Breast epithelium (tissue), 4 donors: ENCODE measurements around the gene HSP90AB1. TPM values are rescaled to one million over a fixed set of nuclear protein-coding genes. Genes with fewer than 3 reads are reported as not detected.

Experiments used
- DNase-seq, 2 donors: peaks; one replicate each; pipeline ENCODE4 v3.0.0-alpha.2; 2019; ENCODE audit warnings: low spot score in 2 of 2
- H3K27ac ChIP-seq, 2 donors: fragments of 200-600 bp; sonication (generic) in 1 of 2; one replicate each; pipeline ENCODE4 v1.5.1; 2016 to 2019; ENCODE audit warnings: mild to moderate bottlenecking in 1 of 2
- H3K27me3 ChIP-seq, 2 donors: fragments of 200-600 bp; sonication (generic) in 1 of 2; one replicate each; pipeline versions ENCODE4 v1.5.1 to v1.6.0; 2017 to 2019; ENCODE audit warnings: control low read depth in 1 of 2, mild to moderate bottlenecking in 1 of 2
- H3K36me3 ChIP-seq: fragments of 200-600 bp; one replicate; pipeline ENCODE4 v1.5.1; 2019
- H3K4me1 ChIP-seq, 2 donors: fragments of 200-600 bp; sonication (generic); one replicate each; pipeline ENCODE4 v1.5.1; 2016 to 2019; ENCODE audit warnings: control low read depth in 1 of 2
- H3K4me3 ChIP-seq, 3 donors: fragments of 200-600 bp; sonication (generic); 1 replicate in 2 of 3; 2 replicates in 1 of 3; pipeline ENCODE4 v1.5.1; 2016 to 2019; ENCODE audit warnings: mild to moderate bottlenecking in 3 of 3, moderate library complexity in 2 of 3
- H3K9me3 ChIP-seq, 2 donors: fragments of 200-600 bp; sonication (generic) in 1 of 2; one replicate each; pipeline ENCODE4 v1.5.1; 2016 to 2019; ENCODE audit warnings: control low read depth in 1 of 2
- POLR2A ChIP-seq: fragments of 450-650 bp; IDR thresholded peaks from one replicate; pipeline ENCODE4 v1.6.1; 2016; ENCODE audit warnings: antibody characterized with exemption, mild to moderate bottlenecking, moderate library complexity
- POLR2AphosphoS5 ChIP-seq, 3 donors: sonication (generic); formaldehyde crosslinking; IDR thresholded peaks; one replicate each; pipeline ENCODE4 v1.6.1; 2017; ENCODE audit warnings: antibody characterized with exemption in 3 of 3
- intact Hi-C: fragments of 100-400 bp; cut with DNase I; formaldehyde crosslinking; loops from one replicate; pipeline ENCODE4 v1.15.1; 2023; ENCODE audit warnings: low total_unique reads
- total RNA-seq, 3 donors: library from RNA; depleted of rRNA; stranded (reverse); fragments of >200 nt; gene quantifications; one replicate each; pipeline ENCODE4 v1.1.0, GENCODE V29; 2016
- TF ChIP-seq, protein P1 (sequence below), 3 donors: fragments of 450-650 bp; IDR thresholded peaks; one replicate each; pipeline ENCODE4 v1.5.1; 2016 to 2017; ENCODE audit warnings: antibody characterized with exemption in 3 of 3, mild to moderate bottlenecking in 3 of 3, moderate library complexity in 3 of 3

Gene HSP90AB1
- total RNA-seq, 3 donors from 2014 or later = 643 to 810 (median 662) TPM

- TF ChIP-seq, protein P1, sequence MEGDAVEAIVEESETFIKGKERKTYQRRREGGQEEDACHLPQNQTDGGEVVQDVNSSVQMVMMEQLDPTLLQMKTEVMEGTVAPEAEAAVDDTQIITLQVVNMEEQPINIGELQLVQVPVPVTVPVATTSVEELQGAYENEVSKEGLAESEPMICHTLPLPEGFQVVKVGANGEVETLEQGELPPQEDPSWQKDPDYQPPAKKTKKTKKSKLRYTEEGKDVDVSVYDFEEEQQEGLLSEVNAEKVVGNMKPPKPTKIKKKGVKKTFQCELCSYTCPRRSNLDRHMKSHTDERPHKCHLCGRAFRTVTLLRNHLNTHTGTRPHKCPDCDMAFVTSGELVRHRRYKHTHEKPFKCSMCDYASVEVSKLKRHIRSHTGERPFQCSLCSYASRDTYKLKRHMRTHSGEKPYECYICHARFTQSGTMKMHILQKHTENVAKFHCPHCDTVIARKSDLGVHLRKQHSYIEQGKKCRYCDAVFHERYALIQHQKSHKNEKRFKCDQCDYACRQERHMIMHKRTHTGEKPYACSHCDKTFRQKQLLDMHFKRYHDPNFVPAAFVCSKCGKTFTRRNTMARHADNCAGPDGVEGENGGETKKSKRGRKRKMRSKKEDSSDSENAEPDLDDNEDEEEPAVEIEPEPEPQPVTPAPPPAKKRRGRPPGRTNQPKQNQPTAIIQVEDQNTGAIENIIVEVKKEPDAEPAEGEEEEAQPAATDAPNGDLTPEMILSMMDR (IDR thresholded peaks at IDR 0.05) = no peak
- TF ChIP-seq POLR2A = no peak
- TF ChIP-seq POLR2AphosphoS5 (IDR thresholded peaks at IDR 0.05) = no peak
- intact Hi-C loops = no loop called here
- H3K36me3 ChIP-seq = no peaks in the 10 kb centered on the region
- H3K4me3 ChIP-seq = no peak overlapping the region
- peaks cover 0 to 5% of the 10 kb centered on the region in 2 donors for H3K4me1 ChIP-seq
- H3K27me3 ChIP-seq = peaks cover 0 to 18% of the 10 kb centered on the region in 2 donors
- H3K27ac ChIP-seq = no peak overlapping the region
- H3K9me3 ChIP-seq = no peaks in the 10 kb centered on the region
- no peak for DNase-seq
These were observed 53.5 kb downstream of the HSP90AB1 start for GRCh38 chr6:44300292-44300823.

DNA sequence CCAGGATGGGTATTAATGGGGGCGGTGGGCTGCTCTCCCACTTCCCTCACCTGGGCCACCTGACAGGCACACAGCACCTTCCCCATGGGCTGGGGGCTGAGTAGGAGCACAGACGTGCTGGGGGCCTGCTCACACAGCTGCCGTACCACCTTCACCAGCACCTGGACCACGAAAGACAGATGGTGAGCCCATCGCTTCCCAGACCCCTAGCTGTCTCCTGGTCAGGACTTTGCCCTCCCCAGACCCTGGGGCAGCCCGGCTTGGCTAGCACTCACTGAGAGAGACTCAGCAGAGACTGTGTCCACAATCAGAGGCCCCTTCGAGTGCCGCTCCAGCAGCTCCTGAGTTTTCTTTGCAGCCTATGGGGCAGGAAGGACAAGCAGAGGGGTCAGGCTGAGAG, 54.2 kb downstream of the HSP90AB1 start:
- peaks cover 0 to 11% of the 10 kb centered on the region in 2 donors for H3K27me3 ChIP-seq
- no peak overlapping the region for H3K27ac ChIP-seq
- H3K9me3 ChIP-seq = no peaks in the 10 kb centered on the region
- no peaks in the 10 kb centered on the region for H3K36me3 ChIP-seq
- peaks cover 0 to 5% of the 10 kb centered on the region in 2 donors for H3K4me1 ChIP-seq
- no peak for DNase-seq
- no peak overlapping the region for H3K4me3 ChIP-seq
- intact Hi-C loops = no loop called here
- TF ChIP-seq POLR2AphosphoS5 (IDR thresholded peaks at IDR 0.05) = no peak
- no peak for TF ChIP-seq POLR2A
- TF ChIP-seq, protein P1 (IDR thresholded peaks at IDR 0.05) = no peak

- TF ChIP-seq POLR2A = no peak
- TF ChIP-seq, protein P1 (IDR thresholded peaks at IDR 0.05) = no peak
- no peak for TF ChIP-seq POLR2AphosphoS5 (IDR thresholded peaks at IDR 0.05)
- intact Hi-C loops = no loop called here
These were observed 55.1 kb downstream of the HSP90AB1 start for GRCh38 chr6:44301782-44302564.

GRCh38 chr6:44302856-44303255, 56.0 kb downstream of the HSP90AB1 start:
- Histone ChIP-seq H3K27ac (no peak overlapping the region), H3K27me3 (no peaks in the 10 kb centered on the region), H3K36me3 (no peaks in the 10 kb centered on the region), H3K9me3 (no peaks in the 10 kb centered on the region), H3K4me1 (no peaks in the 10 kb centered on the region), H3K4me3 (no peak overlapping the region)
- intact Hi-C loops = no loop called here
- DNase-seq = no peak
- TF ChIP-seq POLR2A = no peak
- no peak for TF ChIP-seq POLR2AphosphoS5 (IDR thresholded peaks at IDR 0.05)

More at GRCh38 chr6:44301782-44302564, 55.1 kb downstream of the HSP90AB1 start:
- H3K27ac ChIP-seq = no peak overlapping the region
- H3K4me3 ChIP-seq = no peak overlapping the region
- H3K4me1 ChIP-seq = peaks cover 0 to 5% of the 10 kb centered on the region in 2 donors
- peaks cover 0 to 4% of the 10 kb centered on the region in 2 donors for H3K27me3 ChIP-seq
- H3K9me3 ChIP-seq = no peaks in the 10 kb centered on the region
- no peaks in the 10 kb centered on the region for H3K36me3 ChIP-seq
- no peak for DNase-seq

Other genes with a start within 250 kb of the HSP90AB1 start
- gene MRPL14, start 119.6 kb upstream of the HSP90AB1 start, total RNA-seq = 10 to 100 TPM; 24.6 to 55.7 (median 30.4) TPM
- gene TMEM63B, start 119.5 kb upstream of the HSP90AB1 start, total RNA-seq = 10 to 100 TPM; 16.7 to 21.8 (median 18.9) TPM
- gene CAPN11, start 88.3 kb upstream of the HSP90AB1 start, total RNA-seq = 1 to 10 TPM; 1.1 to 3.8 (median 2.9) TPM
- gene MYMX, start 30.2 kb upstream of the HSP90AB1 start, total RNA-seq = 1 to 10 TPM in 2 of 3 donors, under 1 TPM in 1; 0.88 to 3.4 (median 2.9) TPM
- gene SLC29A1, start 23.5 kb upstream of the HSP90AB1 start, total RNA-seq = 100 to 1,000 TPM; 106 to 140 (median 110) TPM
- 10 to 100 TPM; 32.8 to 50.5 (median 38.1) TPM for gene SLC35B2, start 10.4 kb downstream of the HSP90AB1 start, total RNA-seq
- 10 to 100 TPM in 2 of 3 donors, 1 to 10 TPM in 1; 4.0 to 25.9 (median 14.4) TPM for gene NFKBIE, start 18.4 kb downstream of the HSP90AB1 start, total RNA-seq
- under 1 TPM in 1 of 3 donors, not detected in 2; 0.15 TPM for gene TMEM151B, start 23.3 kb downstream of the HSP90AB1 start, total RNA-seq
- 10 to 100 TPM in 2 of 3 donors, 1 to 10 TPM in 1; 6.9 to 16.5 (median 12.8) TPM for gene AARS2, start 66.2 kb downstream of the HSP90AB1 start, total RNA-seq
- not detected for gene SPATS1, start 95.5 kb downstream of the HSP90AB1 start, total RNA-seq
- gene CDC5L, start 140.6 kb downstream of the HSP90AB1 start, total RNA-seq = 10 to 100 TPM; 21.1 to 29.1 (median 22.0) TPM